Measurements from ENCODE around the gene GTF3A. TPM values are rescaled to one million over a fixed set of nuclear protein-coding genes. Genes with fewer than 3 reads are reported as not detected.
"Not testable (repeated sequence)": the region's sequence is repeated elsewhere in the genome, so short reads cannot be mapped to it uniquely, and the experiment has no call there.

The GTF3A gene
- total RNA-seq, 1 donor from 2014 or later: 75.9 TPM

DNA sequence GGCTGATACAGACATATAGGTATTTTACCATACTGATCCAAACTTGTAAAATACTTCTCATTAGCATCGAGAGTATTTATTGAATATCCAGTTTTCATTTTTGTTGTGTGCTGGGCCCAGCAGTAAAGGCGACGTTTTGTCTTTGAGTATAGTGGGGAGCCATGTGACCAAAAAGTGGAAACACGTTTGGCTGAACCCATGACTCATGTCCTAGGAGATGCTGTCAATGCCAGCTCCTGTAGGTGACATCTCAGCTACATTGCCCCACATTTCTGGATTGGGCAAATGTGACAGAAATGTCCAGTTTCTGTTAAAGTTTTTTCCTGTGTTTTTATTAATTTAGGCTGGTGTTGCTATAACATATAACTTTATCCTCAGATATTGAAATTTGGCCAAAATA lies 26.1 kb upstream of the GTF3A start:
- no peaks in the 10 kb centered on the region for H3K9me3 Mint-ChIP-seq (ENCODE audit: low read depth)
- H3K4me3 Mint-ChIP-seq (ENCODE audit: low read depth): no peak overlapping the region
- TF ChIP-seq CTCF (IDR thresholded peaks at IDR 0.05; ENCODE audit: unreplicated experiment): no peak
- no peaks in the 10 kb centered on the region for H3K36me3 Mint-ChIP-seq (ENCODE audit: insufficient read depth)
- no peaks in the 10 kb centered on the region for H3K27me3 Mint-ChIP-seq
- peaks cover 35% of the 10 kb centered on the region for H3K4me1 Mint-ChIP-seq (ENCODE audit: low read depth)
- no peak for DNase-seq (ENCODE audit: low spot score, unreplicated experiment)
- H3K27ac Mint-ChIP-seq: no peak overlapping the region

GRCh38 chr13:27400405-27400804 lies 24.0 kb upstream of the GTF3A start:
- not testable (repeated sequence) for H3K4me3 Mint-ChIP-seq (ENCODE audit: low read depth); H3K27me3 Mint-ChIP-seq; H3K36me3 Mint-ChIP-seq (ENCODE audit: insufficient read depth); H3K27ac Mint-ChIP-seq; H3K9me3 Mint-ChIP-seq (ENCODE audit: low read depth); DNase-seq (ENCODE audit: low spot score, unreplicated experiment)
- H3K4me1 Mint-ChIP-seq (ENCODE audit: low read depth): peaks cover 52% of the 10 kb centered on the region

- Mint-ChIP-seq H3K27me3 (no peaks in the 10 kb centered on the region), H3K9me3 (ENCODE audit: low read depth) (no peaks in the 10 kb centered on the region), H3K4me3 (ENCODE audit: low read depth) (no peak overlapping the region), H3K4me1 (ENCODE audit: low read depth) (peaks cover 53% of the 10 kb centered on the region), H3K27ac (peak overlapping the region; percentile 74), H3K36me3 (ENCODE audit: insufficient read depth) (no peaks in the 10 kb centered on the region)
- no peak for TF ChIP-seq CTCF (IDR thresholded peaks at IDR 0.05; ENCODE audit: unreplicated experiment)
- DNase-seq (ENCODE audit: low spot score, unreplicated experiment): no peak
Observed at GRCh38 chr13:27401210-27401609, 23.2 kb upstream of the GTF3A start.

DNA sequence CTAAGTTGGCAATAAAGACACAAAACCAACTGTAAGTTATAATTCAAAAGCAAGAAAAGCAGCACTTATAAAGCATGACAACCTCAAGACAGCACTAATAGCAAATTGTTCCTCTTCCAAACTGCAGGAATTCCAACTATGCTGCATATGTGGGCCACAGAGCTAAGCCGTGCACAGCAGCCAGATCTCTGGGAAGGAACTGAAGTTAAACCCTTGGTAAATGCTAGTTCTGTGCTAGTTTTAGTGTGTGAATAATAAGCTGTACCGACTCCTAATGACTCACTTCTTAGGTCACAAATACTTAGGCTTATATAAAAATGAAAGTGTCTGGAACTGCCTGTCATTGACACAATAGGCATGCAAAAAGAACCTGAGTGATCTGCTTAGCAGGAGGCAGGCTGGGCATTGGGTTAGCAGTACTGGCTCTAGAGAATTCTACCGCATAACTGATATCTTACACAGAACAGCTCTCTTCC lies 21.2 kb upstream of the GTF3A start:
- TF ChIP-seq CTCF (IDR thresholded peaks at IDR 0.05; ENCODE audit: unreplicated experiment): no peak
- Mint-ChIP-seq H3K4me3 (ENCODE audit: low read depth) (no peak overlapping the region), H3K27me3 (peaks cover 2% of the 10 kb centered on the region), H3K9me3 (ENCODE audit: low read depth) (no peaks in the 10 kb centered on the region), H3K4me1 (ENCODE audit: low read depth) (peaks cover 59% of the 10 kb centered on the region), H3K36me3 (ENCODE audit: insufficient read depth) (no peaks in the 10 kb centered on the region), H3K27ac (peak overlapping the region; percentile 96)
- no peak for DNase-seq (ENCODE audit: low spot score, unreplicated experiment)

GRCh38 chr13:27403727-27404385 lies 20.6 kb upstream of the GTF3A start:
- H3K4me3 Mint-ChIP-seq (ENCODE audit: low read depth): peak overlapping the region; percentile 3
- peak overlapping the region; percentile 96 for H3K27ac Mint-ChIP-seq
- peaks cover 3% of the 10 kb centered on the region for H3K27me3 Mint-ChIP-seq
- no peak for TF ChIP-seq CTCF (IDR thresholded peaks at IDR 0.05; ENCODE audit: unreplicated experiment)
- no peak for DNase-seq (ENCODE audit: low spot score, unreplicated experiment)
- H3K9me3 Mint-ChIP-seq (ENCODE audit: low read depth): no peaks in the 10 kb centered on the region
- H3K36me3 Mint-ChIP-seq (ENCODE audit: insufficient read depth): no peaks in the 10 kb centered on the region
- H3K4me1 Mint-ChIP-seq (ENCODE audit: low read depth): peaks cover 60% of the 10 kb centered on the region

GRCh38 chr13:27404680-27405079 lies 19.7 kb upstream of the GTF3A start:
- Mint-ChIP-seq H3K9me3 (ENCODE audit: low read depth) (no peaks in the 10 kb centered on the region), H3K27me3 (peaks cover 3% of the 10 kb centered on the region), H3K4me1 (ENCODE audit: low read depth) (peaks cover 60% of the 10 kb centered on the region), H3K27ac (peak overlapping the region; percentile 96), H3K36me3 (ENCODE audit: insufficient read depth) (no peaks in the 10 kb centered on the region), H3K4me3 (ENCODE audit: low read depth) (no peak overlapping the region)
- TF ChIP-seq CTCF (IDR thresholded peaks at IDR 0.05; ENCODE audit: unreplicated experiment): no peak
- DNase-seq (ENCODE audit: low spot score, unreplicated experiment): no peak

Data from progenitor cell of endocrine pancreas (in vitro differentiated cells).